Loucy (cell line): ENCODE data around the gene IFT22.
A peak's percentile ranks its signal among the peaks of the same experiment; 100 is the strongest.

Experiments used
- H2AFZ ChIP-seq: fragments of 200-600 bp; sonication (generic); 2 replicates; pipeline ENCODE4 v1.6.0; 2016; ENCODE audit warnings: antibody characterized with exemption, mild to moderate bottlenecking, low read length, moderate library complexity
- H3F3A ChIP-seq: fragments of 200-600 bp; 2 replicates; pipeline ENCODE4 v1.6.0; 2016; ENCODE audit warnings: antibody characterized with exemption, low read depth, mild to moderate bottlenecking
- H3K27me3 ChIP-seq: fragments of 200-600 bp; sonication (generic); 2 replicates; pipeline ENCODE4 v1.6.1; 2014; ENCODE audit warnings: low read length, mild to moderate bottlenecking; ENCODE audit not compliant: insufficient read depth, poor library complexity, severe bottlenecking
- H3K36me3 ChIP-seq: fragments of 200-600 bp; sonication (generic); 2 replicates; pipeline ENCODE4 v1.6.1; 2016; ENCODE audit warnings: low read length; ENCODE audit not compliant: insufficient read depth
- H3K4me1 ChIP-seq: fragments of 200-600 bp; sonication (generic); 2 replicates; pipeline ENCODE4 v1.5.1; 2014; ENCODE audit warnings: low read length, mild to moderate bottlenecking; ENCODE audit not compliant: insufficient read depth, poor library complexity, severe bottlenecking
- H3K4me2 ChIP-seq: fragments of 200-600 bp; sonication (generic); 2 replicates; pipeline ENCODE4 v1.6.0; 2014; ENCODE audit warnings: antibody characterized with exemption, low read length, low read depth, mild to moderate bottlenecking; ENCODE audit not compliant: poor library complexity, severe bottlenecking
- H3K4me3 ChIP-seq: fragments of 200-600 bp; sonication (generic); 2 replicates; pipeline ENCODE4 v1.5.1; 2014; ENCODE audit warnings: low read length, mild to moderate bottlenecking, mixed read lengths; ENCODE audit not compliant: poor library complexity, severe bottlenecking
- H3K79me2 ChIP-seq: fragments of 200-600 bp; sonication (generic); 2 replicates; pipeline ENCODE4 v1.6.1; 2014; ENCODE audit warnings: low read length; ENCODE audit not compliant: insufficient read depth
- H3K9ac ChIP-seq: fragments of 200-600 bp; sonication (generic); 2 replicates; pipeline ENCODE4 v1.6.0; 2014; ENCODE audit warnings: mild to moderate bottlenecking, low read depth, low read length, moderate library complexity; ENCODE audit not compliant: poor library complexity, severe bottlenecking
- H3K9me2 ChIP-seq: fragments of 200-600 bp; sonication (generic); replicated peaks from 2 replicates; pipeline ENCODE4 v1.6.1; 2016; ENCODE audit warnings: low read depth, low read length, mixed read lengths
- H3K9me3 ChIP-seq: fragments of 200-600 bp; sonication (generic); 2 replicates; pipeline ENCODE4 v1.6.1; 2014; ENCODE audit warnings: mild to moderate bottlenecking, antibody characterized with exemption, low read length, low read depth; ENCODE audit not compliant: insufficient read depth
- H4K20me1 ChIP-seq: fragments of 200-600 bp; sonication (generic); 2 replicates; pipeline ENCODE4 v1.6.0; 2014; ENCODE audit warnings: antibody characterized with exemption, low read length, mild to moderate bottlenecking; ENCODE audit not compliant: insufficient read depth, poor library complexity, severe bottlenecking
- CTCF ChIP-seq: fragments of 200-600 bp; sonication (generic); conservative IDR thresholded peaks from 2 replicates; pipeline ENCODE4 v1.5.1; 2014; ENCODE audit warnings: mild to moderate bottlenecking, antibody characterized with exemption, low read length
- EZH2phosphoT487 ChIP-seq: fragments of 200-600 bp; IDR thresholded peaks from 2 replicates; pipeline ENCODE4 v1.6.1; 2018; ENCODE audit warnings: antibody characterized with exemption, mild to moderate bottlenecking, moderate library complexity, borderline replicate concordance

The IFT22 gene

GRCh38 chr7:101342892-101343291 is 21.3 kb upstream of the IFT22 start:
- H3K9me3 ChIP-seq, result no peaks in the 10 kb centered on the region
- H3K27me3 ChIP-seq, result no peaks in the 10 kb centered on the region
- H3F3A ChIP-seq, result no peaks in the 10 kb centered on the region
- H3K4me2 ChIP-seq, result no peak overlapping the region
- no peaks in the 10 kb centered on the region for H3K36me3 ChIP-seq
- no peak overlapping the region for H2AFZ ChIP-seq
- TF ChIP-seq CTCF, result no peak
- TF ChIP-seq EZH2phosphoT487, result no peak
- no peak overlapping the region for H3K4me3 ChIP-seq
- H3K9ac ChIP-seq, result no peak overlapping the region
- no peaks in the 10 kb centered on the region for H3K79me2 ChIP-seq
- no peaks in the 10 kb centered on the region for H3K4me1 ChIP-seq
- H4K20me1 ChIP-seq, result no peaks in the 10 kb centered on the region
- H3K9me2 ChIP-seq, result no peaks in the 10 kb centered on the region

DNA sequence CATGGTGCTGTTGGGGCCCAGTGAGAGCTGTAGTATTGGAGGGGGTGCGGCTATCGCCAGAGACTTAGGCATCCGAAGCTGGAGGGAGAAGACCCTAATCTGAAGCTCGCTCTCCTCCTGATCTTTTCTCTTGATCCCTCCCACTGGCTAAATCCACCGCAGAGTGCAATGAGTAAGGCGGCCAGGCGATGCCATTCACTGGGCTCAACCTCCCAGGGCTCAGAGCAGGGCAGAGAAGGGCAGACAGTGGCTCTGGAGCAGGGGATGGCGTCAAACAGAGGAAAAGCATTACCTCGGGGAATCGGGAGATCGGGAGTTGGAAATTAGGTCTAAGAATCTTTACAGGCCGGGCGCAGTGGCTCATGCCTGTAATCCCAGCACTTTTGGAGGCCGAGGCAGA is 18.8 kb upstream of the IFT22 start:
- Histone ChIP-seq H2AFZ (no peak overlapping the region), H4K20me1 (no peaks in the 10 kb centered on the region), H3K9me3 (no peaks in the 10 kb centered on the region), H3K79me2 (no peaks in the 10 kb centered on the region), H3K9ac (no peak overlapping the region), H3K4me3 (no peak overlapping the region), H3K4me2 (no peak overlapping the region), H3K9me2 (no peaks in the 10 kb centered on the region), H3F3A (no peaks in the 10 kb centered on the region), H3K27me3 (no peaks in the 10 kb centered on the region), H3K4me1 (no peaks in the 10 kb centered on the region), H3K36me3 (no peaks in the 10 kb centered on the region)
- no peak for TF ChIP-seq EZH2phosphoT487
- no peak for TF ChIP-seq CTCF

DNA sequence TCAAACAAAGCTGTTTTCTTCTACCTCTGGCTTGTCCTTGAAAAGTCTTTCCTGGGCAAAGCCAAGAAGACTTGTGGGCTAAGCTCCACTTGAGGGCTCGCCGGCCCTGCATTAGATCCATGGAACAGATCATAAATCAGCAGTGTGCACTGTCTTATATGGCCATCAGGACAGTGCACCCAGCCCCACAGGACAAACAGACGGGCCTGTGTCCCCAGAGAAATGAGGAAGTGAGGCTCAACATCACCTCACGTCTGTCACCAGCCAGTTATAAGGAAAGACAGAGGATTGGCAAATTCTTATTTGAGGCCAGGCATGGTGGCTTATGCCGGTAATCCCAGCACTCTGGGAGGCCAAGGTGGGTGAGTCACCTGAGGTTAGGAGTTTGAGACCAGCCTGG is 12.3 kb upstream of the IFT22 start:
- Histone ChIP-seq H2AFZ (peak overlapping the region; percentile 28; the same call in 1 of the 2 replicates), H3K79me2 (no peaks in the 10 kb centered on the region), H3K9ac (no peak overlapping the region), H4K20me1 (no peaks in the 10 kb centered on the region), H3K36me3 (no peaks in the 10 kb centered on the region), H3F3A (no peaks in the 10 kb centered on the region), H3K9me2 (no peaks in the 10 kb centered on the region), H3K4me3 (no peak overlapping the region), H3K4me1 (peaks cover 5% of the 10 kb centered on the region), H3K9me3 (no peaks in the 10 kb centered on the region), H3K4me2 (no peak overlapping the region), H3K27me3 (no peaks in the 10 kb centered on the region)
- TF ChIP-seq CTCF (no peak), EZH2phosphoT487 (no peak)
